GM12891 (cell line): ENCODE measurements around the gene SPATA24.

Source experiments
- POLR2A ChIP-seq: IDR thresholded peaks from 2 replicates; pipeline ENCODE4 v1.6.1; 2011; ENCODE audit warnings: low read depth, low read length, control low read depth
- TAF1 ChIP-seq: IDR thresholded peaks from 2 replicates; pipeline ENCODE4 v1.6.1; 2011; ENCODE audit warnings: low read depth, low read length, control low read depth

- TF ChIP-seq TAF1, result no peak
- no peak for TF ChIP-seq POLR2A
These were observed 26.1 kb upstream of the SPATA24 start for GRCh38 chr5:139430015-139430414.
